Kidney (tissue), 14 donors: ENCODE results near the gene SERPINB6. TPM values are rescaled to one million over a fixed set of nuclear protein-coding genes. Genes with fewer than 3 reads are reported as not detected.

ENCODE experiments used
- DNase-seq, 5 donors: peaks; one replicate each; pipeline ENCODE4 v3.0.0-alpha.2; 2013 to 2020
- FAIRE-seq: peaks from 2 replicates; lab custom pipeline; 2012; peaks lifted over from hg19 to GRCh38; lab: Jason Lieb, UNC
- H3K27ac ChIP-seq, 2 donors: one replicate each; pipeline ENCODE4 v1.7.0; 2013; ENCODE audit warnings: low read depth in 2 of 2, low read length in 2 of 2, inconsistent platforms in 1 of 2
- H3K27me3 ChIP-seq: one replicate; pipeline ENCODE4 v1.7.1; 2013; ENCODE audit warnings: low read length, inconsistent platforms; ENCODE audit not compliant: control insufficient read depth, insufficient read depth
- H3K36me3 ChIP-seq, 3 donors: one replicate each; pipeline versions ENCODE4 v1.7.0 to v1.7.1; 2013; ENCODE audit warnings: low read length in 3 of 3, control low read depth in 1 of 3, inconsistent platforms in 1 of 3; ENCODE audit not compliant: insufficient read depth in 3 of 3, control insufficient read depth in 2 of 3
- H3K4me1 ChIP-seq, 3 donors: one replicate each; pipeline versions ENCODE4 v1.7.0 to v1.7.1; 2013; ENCODE audit warnings: low read length in 3 of 3, inconsistent platforms in 1 of 3, low read depth in 1 of 3; ENCODE audit not compliant: control insufficient read depth in 2 of 3, insufficient read depth in 2 of 3
- H3K4me3 ChIP-seq, 3 donors: one replicate each; pipeline versions ENCODE4 v1.7.0 to v1.8.1; 2013; ENCODE audit warnings: low read length in 3 of 3, control low read depth in 1 of 3, inconsistent platforms in 1 of 3
- H3K9ac ChIP-seq, 3 donors: one replicate each; pipeline versions ENCODE4 v1.7.0 to v1.7.1; 2013; ENCODE audit warnings: low read length in 3 of 3, control low read depth in 1 of 3, inconsistent platforms in 1 of 3
- H3K9me3 ChIP-seq, 3 donors: one replicate each; pipeline versions ENCODE4 v1.7.0 to v1.7.1; 2013; ENCODE audit warnings: low read length in 3 of 3, control low read depth in 1 of 3, inconsistent platforms in 1 of 3; ENCODE audit not compliant: control insufficient read depth in 2 of 3, insufficient read depth in 1 of 3
- intact Hi-C: fragments of 100-400 bp; cut with DNase I; formaldehyde crosslinking; loops from one replicate; pipeline ENCODE4 v1.11.1; 2022
- polyA plus RNA-seq: library from polyadenylated mRNA; stranded (reverse); fragments of 350-450 nt; fragmentation: Illumina TruSeq; extraction: RNeasy Lipid Tissue Mini Kit (QIAGEN cat#74804); gene quantifications from one replicate; pipeline ENCODE4 v1.2.3, GENCODE V29; 2014; ENCODE audit warnings: low read depth, low replicate concordance; ENCODE audit not compliant: insufficient read depth
- total RNA-seq: library from RNA; stranded (reverse); fragmentation: NEBNext Ultra II Directional; extraction: Animal tissue kit (Norgen Biotek cat#: 25700); gene quantifications from one replicate; pipeline ENCODE4 v1.2.1, GENCODE V29; 2021
- TF ChIP-seq, protein P1 (sequence below): IDR thresholded peaks from 3 replicates; pipeline ENCODE4 v1.5.1; 2012; ENCODE audit warnings: mild to moderate bottlenecking, moderate library complexity, borderline replicate concordance; ENCODE audit not compliant: insufficient read depth; ENCODE audit errors: extremely low read depth
- donor health status: control.
- donor health status: control.
- donor health status: control.
- donor health status: control.
- donor health status: control.
- donor health status: DM: yes; HTN: yes; CAD: no.
- donor health status: Normal renal cell carcinoma (clear cell type).

SERPINB6 gene
- total and polyA plus RNA-seq, 2 donors from 2014 or later: 136 to 212 TPM

- Histone ChIP-seq H3K27me3 (no peaks in the 10 kb centered on the region), H3K27ac (peak overlapping the region; percentile 48 to 60), H3K4me1 (peaks cover 0 to 15% (median 12%) of the 10 kb centered on the region in 3 donors), H3K9me3 (no peaks in the 10 kb centered on the region), H3K4me3 (no peak overlapping the region), H3K36me3 (no peaks in the 10 kb centered on the region), H3K9ac (no peak overlapping the region)
- intact Hi-C loops: no loop called here
- TF ChIP-seq, protein P1, sequence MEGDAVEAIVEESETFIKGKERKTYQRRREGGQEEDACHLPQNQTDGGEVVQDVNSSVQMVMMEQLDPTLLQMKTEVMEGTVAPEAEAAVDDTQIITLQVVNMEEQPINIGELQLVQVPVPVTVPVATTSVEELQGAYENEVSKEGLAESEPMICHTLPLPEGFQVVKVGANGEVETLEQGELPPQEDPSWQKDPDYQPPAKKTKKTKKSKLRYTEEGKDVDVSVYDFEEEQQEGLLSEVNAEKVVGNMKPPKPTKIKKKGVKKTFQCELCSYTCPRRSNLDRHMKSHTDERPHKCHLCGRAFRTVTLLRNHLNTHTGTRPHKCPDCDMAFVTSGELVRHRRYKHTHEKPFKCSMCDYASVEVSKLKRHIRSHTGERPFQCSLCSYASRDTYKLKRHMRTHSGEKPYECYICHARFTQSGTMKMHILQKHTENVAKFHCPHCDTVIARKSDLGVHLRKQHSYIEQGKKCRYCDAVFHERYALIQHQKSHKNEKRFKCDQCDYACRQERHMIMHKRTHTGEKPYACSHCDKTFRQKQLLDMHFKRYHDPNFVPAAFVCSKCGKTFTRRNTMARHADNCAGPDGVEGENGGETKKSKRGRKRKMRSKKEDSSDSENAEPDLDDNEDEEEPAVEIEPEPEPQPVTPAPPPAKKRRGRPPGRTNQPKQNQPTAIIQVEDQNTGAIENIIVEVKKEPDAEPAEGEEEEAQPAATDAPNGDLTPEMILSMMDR: no peak
- FAIRE-seq: no peak
- DNase-seq: peak in 3 of 5 donors; percentile 28 to 79 (median 43)
These were observed 6.6 kb upstream of the SERPINB6 start for GRCh38 chr6:2977799-2978590.

GRCh38 chr6:2977290-2977689, 5.9 kb upstream of the SERPINB6 start:
- Histone ChIP-seq H3K4me1 (peaks cover 3 to 9% (median 9%) of the 10 kb centered on the region in 3 donors), H3K27ac (peak overlapping the region; percentile 54 to 79), H3K36me3 (no peaks in the 10 kb centered on the region), H3K27me3 (no peaks in the 10 kb centered on the region), H3K9me3 (no peaks in the 10 kb centered on the region), H3K4me3 (no peak overlapping the region), H3K9ac (no peak overlapping the region)
- DNase-seq (peak in 1 of 5 donors; percentile 16), FAIRE-seq (no peak)
- intact Hi-C loops: no loop called here
- TF ChIP-seq, protein P1: no peak

DNA sequence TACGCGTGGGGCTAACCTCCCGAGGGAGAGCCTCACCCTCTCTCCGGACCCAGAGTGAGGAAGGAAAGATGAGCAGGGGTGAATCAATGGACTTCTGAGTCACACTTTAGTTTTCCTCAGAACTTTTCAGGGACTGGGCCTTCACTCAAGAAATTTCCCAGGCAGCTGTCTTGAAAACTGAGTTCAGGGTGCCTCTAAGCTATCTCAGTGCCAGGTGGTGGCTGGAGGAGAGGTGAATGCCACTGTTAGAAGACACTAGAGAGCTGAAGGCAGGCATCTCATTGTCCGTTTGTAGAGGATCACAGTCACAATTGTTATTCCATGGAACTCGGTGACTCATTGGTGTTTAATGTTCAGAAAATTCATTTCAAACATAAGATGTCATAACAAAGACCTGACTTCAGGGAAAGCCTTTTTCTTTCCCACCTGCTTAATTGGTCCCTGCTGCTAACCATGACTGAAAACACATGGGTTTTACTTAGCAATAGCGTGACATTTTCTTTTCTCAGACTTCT, 5.3 kb upstream of the SERPINB6 start:
- H3K9ac ChIP-seq: no peak overlapping the region
- H3K27ac ChIP-seq: no peak overlapping the region
- H3K36me3 ChIP-seq: no peaks in the 10 kb centered on the region
- peaks cover 3 to 8% (median 6%) of the 10 kb centered on the region in 3 donors for H3K4me1 ChIP-seq
- H3K27me3 ChIP-seq: no peaks in the 10 kb centered on the region
- intact Hi-C loops: no loop called here
- no peaks in the 10 kb centered on the region for H3K9me3 ChIP-seq
- TF ChIP-seq, protein P1: no peak
- DNase-seq (no peak), FAIRE-seq (no peak)
- no peak overlapping the region for H3K4me3 ChIP-seq
